HG03558 (cell line): ENCODE results near the gene KLHL29.

Experiments used
- ATAC-seq: cut with Tn5 transposase; IDR thresholded peaks from one replicate; pipeline ENCODE4 v1.9.1; 2021; ENCODE audit warnings: moderate number of reproducible peaks; ENCODE audit not compliant: unreplicated experiment; ENCODE audit errors: extremely low read depth

Gene KLHL29

DNA sequence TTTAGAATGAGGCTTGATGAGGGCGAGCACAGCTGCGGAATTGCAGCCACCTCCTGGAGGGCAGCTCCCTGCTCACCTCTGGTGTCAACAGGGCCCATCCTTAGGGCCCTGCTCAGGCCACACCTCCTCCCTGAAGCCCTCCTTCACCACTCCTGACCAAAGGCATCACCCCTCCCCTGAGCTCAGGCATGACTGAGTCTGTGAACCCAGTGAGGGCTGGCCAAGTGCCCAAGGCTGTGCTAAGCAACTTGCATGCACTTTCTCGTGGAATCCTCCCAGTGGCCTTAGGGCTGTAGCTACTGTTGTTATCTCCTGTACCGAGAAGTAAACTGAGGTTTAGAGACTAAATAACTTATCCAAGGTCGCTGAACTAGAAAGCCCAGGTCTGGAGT, 101.7 kb downstream of the KLHL29 start:
- no peak for ATAC-seq

GRCh38 chr2:23487735-23488492, 102.9 kb downstream of the KLHL29 start:
- peak; percentile 38 for ATAC-seq

- ATAC-seq: no peak
Observed at GRCh38 chr2:23488584-23488983, 103.6 kb downstream of the KLHL29 start.

- no peak for ATAC-seq
Observed at GRCh38 chr2:23489471-23490322, 104.7 kb downstream of the KLHL29 start.

- no peak for ATAC-seq
Observed at GRCh38 chr2:23491591-23492336, 106.8 kb downstream of the KLHL29 start.

- no peak for ATAC-seq
Observed at GRCh38 chr2:23492337-23492675, 107.3 kb downstream of the KLHL29 start.

GRCh38 chr2:23492921-23493320, 107.9 kb downstream of the KLHL29 start:
- no peak for ATAC-seq

DNA sequence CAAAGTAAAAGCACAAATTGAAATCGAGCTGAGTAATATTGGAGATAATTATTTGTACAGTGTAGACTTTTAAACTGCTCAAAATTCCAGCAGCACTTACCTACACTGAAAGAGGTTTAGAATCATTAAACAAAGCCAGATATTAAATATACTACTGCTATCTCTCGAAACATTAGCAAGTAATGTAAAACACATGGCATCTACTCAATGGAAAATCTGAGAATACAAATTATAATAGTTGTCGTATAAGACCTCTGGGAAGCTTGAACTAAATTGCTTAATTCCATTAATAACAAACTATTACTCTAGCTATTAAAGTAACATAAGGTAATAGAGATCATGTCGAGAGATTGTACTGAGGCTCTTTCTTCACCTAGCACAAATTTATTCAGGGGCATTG, 108.9 kb downstream of the KLHL29 start:
- no peak for ATAC-seq

- ATAC-seq: no peak
Observed at GRCh38 chr2:23494286-23494685, 109.3 kb downstream of the KLHL29 start.

DNA sequence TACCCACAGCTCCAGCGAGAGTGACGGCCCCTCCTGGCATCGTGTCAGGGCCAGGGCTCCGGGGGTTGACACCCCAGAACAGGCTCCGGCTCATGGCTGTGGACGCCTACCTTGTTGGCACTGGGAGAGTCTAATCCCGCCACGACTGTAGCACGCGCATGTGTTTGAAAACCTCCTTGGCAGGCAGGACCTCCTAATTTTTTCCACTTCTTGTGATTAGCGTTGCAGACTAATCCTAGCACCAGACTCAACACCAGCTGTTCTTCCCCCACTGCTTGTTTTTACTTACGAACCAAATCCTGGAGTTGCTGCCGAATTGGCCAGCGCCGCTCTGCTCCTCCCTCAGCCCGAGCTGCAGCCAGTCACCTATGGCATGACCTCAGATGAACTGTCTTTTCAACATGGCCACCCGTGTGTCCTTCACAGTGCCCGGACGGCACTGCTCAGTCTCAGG, 110.7 kb downstream of the KLHL29 start:
- ATAC-seq: no peak

GRCh38 chr2:23496456-23496855, 111.5 kb downstream of the KLHL29 start:
- no peak for ATAC-seq

DNA sequence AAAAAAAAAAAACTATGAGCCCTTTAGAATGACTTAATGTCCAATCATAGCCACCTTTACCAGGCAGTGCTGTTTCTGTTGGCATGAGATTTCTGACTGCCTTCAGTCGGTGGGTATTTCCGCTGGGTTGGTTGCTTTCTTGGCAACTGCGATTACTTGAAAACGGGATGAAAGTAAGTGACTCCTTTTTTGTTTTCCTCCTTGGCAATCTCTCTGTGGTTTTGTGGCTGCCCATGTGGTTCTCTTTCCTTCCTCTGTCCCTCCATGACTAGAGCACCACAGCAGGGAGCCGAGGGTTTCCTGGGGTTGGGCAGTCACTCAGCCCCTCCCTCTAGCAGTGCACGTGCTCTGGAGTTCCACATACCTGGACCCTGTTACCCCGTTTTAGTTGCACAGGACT, 112.1 kb downstream of the KLHL29 start:
- no peak for ATAC-seq

GRCh38 chr2:23497536-23497935, 112.6 kb downstream of the KLHL29 start:
- ATAC-seq: no peak

DNA sequence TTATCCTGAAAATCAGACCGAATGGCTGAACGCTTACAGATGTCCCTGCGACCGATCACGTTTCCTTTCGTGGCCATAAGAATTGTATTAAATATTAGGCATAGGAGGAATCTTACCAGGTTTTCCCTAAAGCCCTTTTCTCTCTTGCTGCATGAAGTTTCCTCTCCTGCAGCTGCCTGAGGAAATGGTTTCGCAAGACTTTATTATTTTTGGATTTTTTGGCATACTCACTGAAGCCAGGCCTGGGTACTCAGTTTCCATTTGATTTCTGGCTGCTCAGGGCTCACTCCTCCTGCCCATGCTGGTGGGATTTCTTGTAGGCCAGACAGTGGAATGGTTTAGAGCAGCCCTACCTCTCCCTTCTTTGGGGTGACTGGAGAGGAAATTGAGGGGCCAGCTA, 114.0 kb downstream of the KLHL29 start:
- no peak for ATAC-seq

GRCh38 chr2:23499439-23499838, 114.5 kb downstream of the KLHL29 start:
- no peak for ATAC-seq

GRCh38 chr2:23500836-23501235, 115.9 kb downstream of the KLHL29 start:
- ATAC-seq: no peak

DNA sequence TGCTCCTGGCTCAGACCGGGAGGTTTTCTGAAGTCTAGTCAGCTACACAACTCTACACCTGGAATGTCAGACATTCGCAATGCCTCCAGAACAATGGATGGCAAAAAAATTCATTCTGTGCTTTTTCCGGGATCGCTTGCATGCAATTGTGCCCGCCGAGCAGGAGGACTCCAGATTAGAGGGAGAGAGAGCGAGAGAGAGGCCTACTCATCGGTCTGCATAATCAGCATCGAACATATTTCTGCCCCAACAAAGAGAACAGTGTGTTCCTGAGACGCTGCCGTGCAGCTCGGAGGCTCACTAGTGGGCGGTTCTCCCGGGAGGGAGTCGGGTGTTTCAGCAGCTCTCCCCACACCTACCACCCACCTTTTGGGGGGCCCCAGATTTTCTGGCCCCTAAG, 117.1 kb downstream of the KLHL29 start:
- no peak for ATAC-seq

GRCh38 chr2:23503097-23503496, 118.1 kb downstream of the KLHL29 start:
- no peak for ATAC-seq

DNA sequence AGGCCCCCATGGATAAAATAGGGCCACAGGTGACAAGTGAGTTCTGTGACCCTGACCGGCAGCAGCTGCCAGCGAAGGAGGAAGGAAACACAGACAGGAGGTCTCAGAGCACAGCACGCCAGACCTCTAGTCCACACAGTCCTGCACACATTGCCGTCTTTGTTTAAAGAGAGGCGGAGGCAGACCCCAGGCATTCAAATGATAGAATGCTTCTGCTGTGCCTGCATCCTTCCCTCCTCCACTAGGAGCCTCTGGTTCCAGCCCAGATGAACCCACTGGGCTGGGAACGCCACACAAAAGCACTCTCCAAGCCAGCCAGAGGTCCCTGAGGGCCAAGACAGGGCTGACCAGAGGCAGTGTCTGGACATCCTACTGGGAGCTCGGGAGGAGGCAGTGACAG, 118.7 kb downstream of the KLHL29 start:
- ATAC-seq: no peak

DNA sequence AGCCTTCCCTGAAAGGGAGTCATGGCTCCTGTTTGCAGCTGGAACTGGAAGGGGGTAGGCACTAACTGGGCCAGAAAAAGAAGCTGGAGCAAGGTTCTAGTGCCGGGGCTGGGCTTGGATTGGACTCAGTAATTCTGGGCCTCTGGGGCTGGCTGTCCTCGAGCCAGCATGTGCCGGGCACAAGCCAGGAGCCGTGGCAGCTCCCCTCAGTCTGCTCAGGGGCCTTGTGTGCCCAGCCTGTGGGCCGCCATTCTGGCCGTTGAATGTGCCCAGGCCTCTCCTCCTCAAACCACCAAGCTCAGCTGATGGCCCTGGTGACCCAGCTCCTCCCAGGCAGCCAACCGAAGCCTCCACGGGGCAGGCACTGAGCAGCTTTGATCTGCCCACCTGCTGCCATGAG, 119.6 kb downstream of the KLHL29 start:
- no peak for ATAC-seq
